HG02852 (cell line): Measurements from ENCODE around the gene TFCP2L1.
"Not testable (repeated sequence)": the region's sequence is repeated elsewhere in the genome, so short reads cannot be mapped to it uniquely, and the experiment has no call there.

Source experiments
- ATAC-seq: cut with Tn5 transposase; IDR thresholded peaks from one replicate; pipeline ENCODE4 v1.9.1; 2021; ENCODE audit warnings: mild to moderate bottlenecking, moderate library complexity; ENCODE audit not compliant: unreplicated experiment

The TFCP2L1 gene

GRCh38 chr2:121227381-121228144 lies 57.4 kb downstream of the TFCP2L1 start:
- not testable (repeated sequence) for ATAC-seq

- not testable (repeated sequence) for ATAC-seq
Measured at GRCh38 chr2:121225681-121226080, 59.3 kb downstream of the TFCP2L1 start.

- ATAC-seq = no peak
Measured at GRCh38 chr2:121220995-121221394, 64.0 kb downstream of the TFCP2L1 start.

- ATAC-seq = no peak
Measured at GRCh38 chr2:121219866-121220265, 65.1 kb downstream of the TFCP2L1 start.

GRCh38 chr2:121218386-121218938 lies 66.5 kb downstream of the TFCP2L1 start:
- ATAC-seq = no peak

- no peak for ATAC-seq
Measured at GRCh38 chr2:121217627-121218026, 67.4 kb downstream of the TFCP2L1 start.

- no peak for ATAC-seq
Measured at GRCh38 chr2:121214296-121214695, 70.7 kb downstream of the TFCP2L1 start.

GRCh38 chr2:121213386-121213785 lies 71.6 kb downstream of the TFCP2L1 start:
- ATAC-seq = no peak

GRCh38 chr2:121212661-121213325 lies 72.2 kb downstream of the TFCP2L1 start:
- ATAC-seq = no peak

GRCh38 chr2:121211689-121212151 lies 73.3 kb downstream of the TFCP2L1 start:
- no peak for ATAC-seq

GRCh38 chr2:121211251-121211650 lies 73.8 kb downstream of the TFCP2L1 start:
- ATAC-seq = no peak

- no peak for ATAC-seq
Measured at GRCh38 chr2:121210691-121211090, 74.3 kb downstream of the TFCP2L1 start.

GRCh38 chr2:121209014-121209610 lies 75.9 kb downstream of the TFCP2L1 start:
- no peak for ATAC-seq

GRCh38 chr2:121207494-121207893 lies 77.5 kb downstream of the TFCP2L1 start:
- no peak for ATAC-seq

- ATAC-seq = no peak
Measured at GRCh38 chr2:121205321-121205942, 79.6 kb downstream of the TFCP2L1 start.

- ATAC-seq = no peak
Measured at GRCh38 chr2:121203591-121204249, 81.3 kb downstream of the TFCP2L1 start.

GRCh38 chr2:121202541-121203310 lies 82.3 kb downstream of the TFCP2L1 start:
- ATAC-seq = no peak

GRCh38 chr2:121201796-121202195 lies 83.2 kb downstream of the TFCP2L1 start:
- ATAC-seq = no peak

GRCh38 chr2:121200419-121201315 lies 84.3 kb downstream of the TFCP2L1 start:
- no peak for ATAC-seq
